Pancreas (tissue), 10 donors: Measurements from ENCODE around the gene STH. TPM values are rescaled to one million over a fixed set of nuclear protein-coding genes. Genes with fewer than 3 reads are reported as not detected.

ENCODE experiments used
- ATAC-seq, 4 donors: fragments of 200-7000 bp; cut with Tn5 transposase; one replicate each; pipeline versions ENCODE4 v1.8.0 to v1.9.1; 2020; ENCODE audit warnings: mild to moderate bottlenecking in 4 of 4, moderate library complexity in 4 of 4
- DNase-seq, 6 donors: peaks; one replicate each; pipeline ENCODE4 v3.0.0-alpha.2; 2020
- FAIRE-seq: peaks from 2 replicates; lab custom pipeline; 2012; peaks lifted over from hg19 to GRCh38; lab: Jason Lieb, UNC
- H3K27ac ChIP-seq, 4 donors: fragments of 200-600 bp; sonication (generic); 1 replicate in 3 of 4; 2 replicates in 1 of 4; pipeline versions ENCODE4 v1.5.0 to v1.8.0; 2020
- H3K27me3 ChIP-seq, 4 donors: fragments of 200-600 bp; one replicate each; pipeline ENCODE4 v1.8.0; 2021
- H3K36me3 ChIP-seq, 3 donors: fragments of 200-600 bp; sonication (generic) in 1 of 3; one replicate each; pipeline versions ENCODE4 v1.5.0 to v1.8.0; 2020 to 2021
- H3K4me1 ChIP-seq, 3 donors: fragments of 200-600 bp; one replicate each; pipeline ENCODE4 v1.8.0; 2021
- H3K4me3 ChIP-seq, 4 donors: fragments of 200-600 bp; sonication (generic) in 2 of 4; one replicate each; pipeline versions ENCODE4 v1.5.0 to v1.8.0; 2020 to 2021
- H3K9me3 ChIP-seq, 4 donors: fragments of 200-600 bp; one replicate each; pipeline ENCODE4 v1.8.0; 2021
- WGBS, 2 donors: extraction: QIAGEN DNeasy Blood & Tissue Kit; methylation state at CpG; one replicate each; pipeline ENCODE4 v1.1.7; 2013; 5-methylcytosine and 5-hydroxymethylcytosine counted together
- intact Hi-C, 3 donors: fragments of 100-400 bp; cut with DNase I; formaldehyde crosslinking; loops; one replicate each; pipeline versions ENCODE4 v1.11.1 to v1.14.2; 2022
- polyA plus RNA-seq, 2 donors: library from polyadenylated mRNA; stranded (reverse); fragments of 200-250 nt; gene quantifications; one replicate each; pipeline ENCODE4 v1.2.3, GENCODE V29; 2013
- total RNA-seq, 6 donors: library from RNA; stranded (reverse); fragmentation: NEBNext Ultra II Directional in 4 of 6; extraction: Animal tissue kit (Norgen Biotek cat#: 25700) in 4 of 6; gene quantifications; one replicate each; pipeline versions ENCODE4 v1.2.1 to v1.2.4, GENCODE V29; 2021 to 2023
- TF ChIP-seq, protein P1 (sequence below), 4 donors: fragments of 200-600 bp; sonication (generic) in 3 of 4; IDR thresholded peaks; one replicate each; pipeline versions ENCODE4 v1.5.0 to v1.8.0; 2021; ENCODE audit warnings: antibody characterized with exemption in 4 of 4
- donor health status: healthy with polysubstance abuse.
- donor health status: DM: no; HTN: no; CAD: no; lungs with moderate emphysema.
- donor health status: DM: no; HTN: no; CAD: no.
- donor health status: control.
- donor health status: control.
- donor health status: Bipolar disorder and iron deficiency.
- donor health status: DM: yes; HTN: yes; CAD: no.
- donor health status: DM: no; HTN: no; CAD: no.
- donor health status: DM: no; HTN: no; CAD: no.
- donor health status: DM: yes; HTN: yes; CAD: no.

Gene STH
- total and polyA plus RNA-seq, 8 donors, result not detected

GRCh38 chr17:46037722-46038255, 38.7 kb downstream of the STH start:
- H3K4me3 ChIP-seq, result no peak overlapping the region
- WGBS, 2 donors, result 75 to 78% methylated on average over 4 of the region's 4 CpGs
- H3K27me3 ChIP-seq, result no peaks in the 10 kb centered on the region
- DNase-seq (no peak), FAIRE-seq (no peak), ATAC-seq (no peak)
- intact Hi-C loops, result no loop called here
- H3K9me3 ChIP-seq, result no peaks in the 10 kb centered on the region
- H3K36me3 ChIP-seq, result peaks cover 0 to 32% (median 25%) of the 10 kb centered on the region in 3 donors
- H3K27ac ChIP-seq, result peak overlapping the region in 1 of 4 donors; percentile 12
- peaks cover 38 to 57% (median 42%) of the 10 kb centered on the region in 3 donors for H3K4me1 ChIP-seq
- TF ChIP-seq, protein P1, sequence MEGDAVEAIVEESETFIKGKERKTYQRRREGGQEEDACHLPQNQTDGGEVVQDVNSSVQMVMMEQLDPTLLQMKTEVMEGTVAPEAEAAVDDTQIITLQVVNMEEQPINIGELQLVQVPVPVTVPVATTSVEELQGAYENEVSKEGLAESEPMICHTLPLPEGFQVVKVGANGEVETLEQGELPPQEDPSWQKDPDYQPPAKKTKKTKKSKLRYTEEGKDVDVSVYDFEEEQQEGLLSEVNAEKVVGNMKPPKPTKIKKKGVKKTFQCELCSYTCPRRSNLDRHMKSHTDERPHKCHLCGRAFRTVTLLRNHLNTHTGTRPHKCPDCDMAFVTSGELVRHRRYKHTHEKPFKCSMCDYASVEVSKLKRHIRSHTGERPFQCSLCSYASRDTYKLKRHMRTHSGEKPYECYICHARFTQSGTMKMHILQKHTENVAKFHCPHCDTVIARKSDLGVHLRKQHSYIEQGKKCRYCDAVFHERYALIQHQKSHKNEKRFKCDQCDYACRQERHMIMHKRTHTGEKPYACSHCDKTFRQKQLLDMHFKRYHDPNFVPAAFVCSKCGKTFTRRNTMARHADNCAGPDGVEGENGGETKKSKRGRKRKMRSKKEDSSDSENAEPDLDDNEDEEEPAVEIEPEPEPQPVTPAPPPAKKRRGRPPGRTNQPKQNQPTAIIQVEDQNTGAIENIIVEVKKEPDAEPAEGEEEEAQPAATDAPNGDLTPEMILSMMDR (IDR thresholded peaks at IDR 0.05), result no peak

DNA sequence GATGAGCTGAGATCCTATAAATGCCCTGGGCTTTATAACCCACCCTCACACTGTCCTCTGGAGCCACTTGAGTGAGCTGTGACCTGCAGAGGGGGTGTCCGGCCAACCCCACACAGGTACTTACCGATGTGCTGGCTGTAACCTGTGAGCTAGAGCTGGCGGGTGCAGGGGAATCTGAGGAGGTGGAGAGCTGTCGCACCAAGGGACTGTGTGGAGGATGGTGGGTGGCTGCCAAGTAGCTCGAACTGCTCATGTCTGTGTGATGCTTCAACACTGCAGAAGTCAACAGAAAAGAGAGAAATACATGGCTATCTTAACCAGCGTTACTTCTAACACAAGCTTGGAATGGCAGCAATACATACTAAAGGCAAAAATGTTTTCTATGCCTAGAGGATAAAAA, 39.4 kb downstream of the STH start:
- Histone ChIP-seq H3K27ac (no peak overlapping the region), H3K36me3 (peaks cover 0 to 32% (median 25%) of the 10 kb centered on the region in 3 donors), H3K4me3 (no peak overlapping the region), H3K27me3 (no peaks in the 10 kb centered on the region), H3K4me1 (peaks cover 40 to 63% (median 48%) of the 10 kb centered on the region in 3 donors), H3K9me3 (no peaks in the 10 kb centered on the region)
- DNase-seq (no peak), ATAC-seq (no peak), FAIRE-seq (no peak)
- intact Hi-C loops, result no loop called here
- 91 to 92% methylated on average over 6 of the region's 6 CpGs for WGBS, 2 donors
- TF ChIP-seq, protein P1 (IDR thresholded peaks at IDR 0.05), result no peak

- intact Hi-C loops, result no loop called here
Observed at GRCh38 chr17:46038937-46039336, 39.9 kb downstream of the STH start.

DNA sequence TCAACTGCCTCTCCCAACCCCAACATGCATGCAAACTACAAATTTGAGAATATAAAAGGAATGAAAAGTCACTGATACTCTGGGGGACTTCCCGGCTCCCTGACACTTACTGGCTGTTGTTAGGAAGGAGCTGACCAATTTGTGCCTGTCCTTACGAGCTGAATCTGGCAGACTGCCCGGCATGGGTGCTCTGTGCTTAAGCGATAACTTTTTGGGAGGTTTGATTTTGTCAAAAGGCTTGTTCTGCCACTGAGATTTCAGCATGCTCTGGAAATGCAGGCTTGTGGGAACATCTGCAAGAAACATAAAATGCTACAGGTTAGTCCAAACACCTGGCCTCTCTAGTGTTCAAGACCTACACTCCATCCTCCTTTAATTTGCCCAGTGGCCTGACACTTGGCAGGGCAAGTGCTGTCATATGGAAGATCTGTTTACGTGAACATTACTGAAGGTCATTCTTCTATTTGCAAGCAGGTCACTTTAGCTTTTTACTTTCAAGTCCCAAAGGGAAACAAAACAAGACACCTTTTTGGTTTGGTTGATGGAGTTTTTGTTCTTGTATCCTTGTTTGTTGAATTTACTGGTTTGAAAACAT, 40.6 kb downstream of the STH start:
- H3K27ac ChIP-seq, result peak overlapping the region in 2 of 4 donors; percentile 66 to 79
- 12 to 19% methylated on average over 5 of the region's 5 CpGs for whole genome bisulfite sequencing, 2 donors
- H3K27me3 ChIP-seq, result no peaks in the 10 kb centered on the region
- peaks cover 39 to 64% (median 51%) of the 10 kb centered on the region in 3 donors for H3K4me1 ChIP-seq
- DNase-seq, result peak in 3 of 6 donors; percentile 39 to 77 (median 72)
- TF ChIP-seq, protein P1 (IDR thresholded peaks at IDR 0.05), result no peak
- no peaks in the 10 kb centered on the region for H3K9me3 ChIP-seq
- FAIRE-seq, result no peak
- intact Hi-C loops, result no loop called here
- H3K4me3 ChIP-seq, result no peak overlapping the region
- ATAC-seq, result no peak
- peaks cover 0 to 32% (median 25%) of the 10 kb centered on the region in 3 donors for H3K36me3 ChIP-seq

More at GRCh38 chr17:46038937-46039336, 39.9 kb downstream of the STH start:
- H3K27me3 ChIP-seq, result no peaks in the 10 kb centered on the region
- FAIRE-seq (no peak), ATAC-seq (no peak), DNase-seq (no peak)
- peaks cover 42 to 63% (median 48%) of the 10 kb centered on the region in 3 donors for H3K4me1 ChIP-seq
- peak overlapping the region in 2 of 4 donors; percentile 66 to 79 for H3K27ac ChIP-seq
- H3K36me3 ChIP-seq, result peaks cover 0 to 32% (median 25%) of the 10 kb centered on the region in 3 donors
- 93 to 96% methylated on average over 12 of the region's 12 CpGs for WGBS, 2 donors
- H3K9me3 ChIP-seq, result no peaks in the 10 kb centered on the region
- H3K4me3 ChIP-seq, result no peak overlapping the region
- TF ChIP-seq, protein P1 (IDR thresholded peaks at IDR 0.05), result no peak

DNA sequence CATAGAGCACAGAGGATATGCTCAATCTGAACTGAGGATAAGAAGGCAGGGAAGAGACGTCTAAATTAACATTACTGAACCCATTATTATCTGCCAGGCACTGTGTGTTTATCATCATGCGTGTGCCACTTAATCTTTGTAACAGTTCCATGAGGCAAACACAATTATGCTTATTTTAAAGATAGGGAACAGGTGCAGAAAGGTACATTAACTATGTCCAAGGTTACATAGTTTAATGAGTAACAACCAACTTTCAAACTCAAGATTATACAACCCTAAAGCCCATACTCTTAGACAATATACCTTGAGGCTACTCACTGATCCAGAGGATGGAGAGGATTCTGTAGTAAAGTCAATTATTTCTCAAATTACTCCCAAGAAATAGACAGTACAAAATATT, 43.2 kb downstream of the STH start:
- DNase-seq (no peak), FAIRE-seq (no peak), ATAC-seq (peak; percentile 37 to 63 (median 55))
- H3K27ac ChIP-seq, result peak overlapping the region in 2 of 4 donors; percentile 66 to 79
- H3K4me1 ChIP-seq, result peaks cover 45 to 78% (median 51%) of the 10 kb centered on the region in 3 donors
- TF ChIP-seq, protein P1 (IDR thresholded peaks at IDR 0.05), result no peak
- no peaks in the 10 kb centered on the region for H3K9me3 ChIP-seq
- H3K36me3 ChIP-seq, result peaks cover 0 to 20% (median 18%) of the 10 kb centered on the region in 3 donors
- 13 to 16% methylated on average over 2 of the region's 2 CpGs for WGBS, 2 donors
- no peak overlapping the region for H3K4me3 ChIP-seq
- H3K27me3 ChIP-seq, result no peaks in the 10 kb centered on the region
- intact Hi-C loops, result no loop called here
